ENCODE results near the gene ADAMTS17.

Gene ADAMTS17

DNA sequence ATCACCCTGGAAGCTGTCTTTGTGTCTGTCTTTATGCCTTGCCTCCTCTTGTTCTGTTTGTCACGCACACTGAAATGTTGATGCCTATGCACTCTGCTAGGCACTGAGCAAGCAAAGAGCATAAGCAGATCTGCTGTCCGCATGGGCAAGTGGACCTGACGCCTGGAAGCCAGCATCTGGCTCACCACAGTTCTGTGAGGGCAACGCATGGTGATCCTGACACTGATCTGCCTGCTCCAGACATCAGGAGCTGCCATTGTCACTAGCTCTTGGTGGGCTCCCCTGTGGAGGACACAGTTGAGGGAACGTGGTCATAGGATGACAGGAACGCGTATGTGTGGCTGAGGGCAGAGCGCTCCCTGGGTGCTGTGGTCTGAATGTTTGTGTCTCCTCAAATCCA, 234.6 kb downstream of the ADAMTS17 start:
- TF ChIP-seq, protein P1, sequence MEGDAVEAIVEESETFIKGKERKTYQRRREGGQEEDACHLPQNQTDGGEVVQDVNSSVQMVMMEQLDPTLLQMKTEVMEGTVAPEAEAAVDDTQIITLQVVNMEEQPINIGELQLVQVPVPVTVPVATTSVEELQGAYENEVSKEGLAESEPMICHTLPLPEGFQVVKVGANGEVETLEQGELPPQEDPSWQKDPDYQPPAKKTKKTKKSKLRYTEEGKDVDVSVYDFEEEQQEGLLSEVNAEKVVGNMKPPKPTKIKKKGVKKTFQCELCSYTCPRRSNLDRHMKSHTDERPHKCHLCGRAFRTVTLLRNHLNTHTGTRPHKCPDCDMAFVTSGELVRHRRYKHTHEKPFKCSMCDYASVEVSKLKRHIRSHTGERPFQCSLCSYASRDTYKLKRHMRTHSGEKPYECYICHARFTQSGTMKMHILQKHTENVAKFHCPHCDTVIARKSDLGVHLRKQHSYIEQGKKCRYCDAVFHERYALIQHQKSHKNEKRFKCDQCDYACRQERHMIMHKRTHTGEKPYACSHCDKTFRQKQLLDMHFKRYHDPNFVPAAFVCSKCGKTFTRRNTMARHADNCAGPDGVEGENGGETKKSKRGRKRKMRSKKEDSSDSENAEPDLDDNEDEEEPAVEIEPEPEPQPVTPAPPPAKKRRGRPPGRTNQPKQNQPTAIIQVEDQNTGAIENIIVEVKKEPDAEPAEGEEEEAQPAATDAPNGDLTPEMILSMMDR (IDR thresholded peaks at IDR 0.05; ENCODE audit: low read depth, low read length): no peak
- H3K4me3 ChIP-seq (ENCODE audit: low read depth, low read length): no peak overlapping the region
- DNase-seq (ENCODE audit: low read depth, low spot score): no peak
- in situ Hi-C loops (cut with HindIII; ENCODE audit: low sequenced_read_pairs): no loop called here

DNA sequence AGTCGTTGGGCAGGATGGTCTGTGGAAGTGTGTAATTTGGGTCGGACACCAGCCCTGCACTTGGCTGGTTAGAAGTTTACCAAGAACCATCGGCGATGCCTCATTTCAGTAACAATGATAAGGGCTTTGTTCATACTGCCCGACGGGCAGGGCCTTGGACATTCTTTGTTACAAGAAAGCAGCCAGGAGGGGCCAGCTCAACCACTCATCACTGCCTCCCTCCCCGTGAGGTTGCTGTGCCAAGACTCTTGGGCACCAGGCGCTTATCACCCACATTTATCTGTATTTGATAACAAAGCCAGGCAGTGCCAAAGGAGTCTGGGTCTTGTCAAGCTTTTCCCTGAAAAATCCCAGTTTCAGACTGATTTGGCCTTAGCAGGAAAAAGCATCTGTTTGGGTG, 235.0 kb downstream of the ADAMTS17 start:
- no peak for DNase-seq (ENCODE audit: low read depth, low spot score)
- TF ChIP-seq, protein P1 (IDR thresholded peaks at IDR 0.05; ENCODE audit: low read depth, low read length): no peak
- H3K4me3 ChIP-seq (ENCODE audit: low read depth, low read length): no peak overlapping the region
- in situ Hi-C loops (cut with HindIII; ENCODE audit: low sequenced_read_pairs): no loop called here

DNA sequence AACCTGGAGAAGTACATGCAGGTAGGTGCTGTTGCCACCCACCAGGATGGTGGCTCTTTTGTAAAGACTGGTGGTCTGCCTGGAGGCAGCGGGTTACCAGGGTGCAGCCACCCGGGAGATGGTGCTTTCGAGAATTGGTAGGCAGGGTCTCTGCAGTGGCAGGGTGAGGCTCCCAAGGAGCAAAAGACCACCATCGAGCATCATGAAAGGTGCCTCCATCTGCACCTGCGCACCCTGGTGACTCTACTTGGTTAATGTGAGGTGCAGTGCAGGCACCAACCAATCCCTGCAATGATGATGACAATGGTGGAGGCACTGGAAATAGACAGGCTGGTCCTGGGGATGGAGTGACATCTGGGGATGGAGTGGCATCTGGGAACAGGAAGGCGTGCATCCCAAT, 236.7 kb downstream of the ADAMTS17 start:
- H3K4me3 ChIP-seq (ENCODE audit: low read depth, low read length): no peak overlapping the region
- in situ Hi-C loops (cut with HindIII; ENCODE audit: low sequenced_read_pairs): no loop called here
- no peak for DNase-seq (ENCODE audit: low read depth, low spot score)
- TF ChIP-seq, protein P1 (IDR thresholded peaks at IDR 0.05; ENCODE audit: low read depth, low read length): no peak

DNA sequence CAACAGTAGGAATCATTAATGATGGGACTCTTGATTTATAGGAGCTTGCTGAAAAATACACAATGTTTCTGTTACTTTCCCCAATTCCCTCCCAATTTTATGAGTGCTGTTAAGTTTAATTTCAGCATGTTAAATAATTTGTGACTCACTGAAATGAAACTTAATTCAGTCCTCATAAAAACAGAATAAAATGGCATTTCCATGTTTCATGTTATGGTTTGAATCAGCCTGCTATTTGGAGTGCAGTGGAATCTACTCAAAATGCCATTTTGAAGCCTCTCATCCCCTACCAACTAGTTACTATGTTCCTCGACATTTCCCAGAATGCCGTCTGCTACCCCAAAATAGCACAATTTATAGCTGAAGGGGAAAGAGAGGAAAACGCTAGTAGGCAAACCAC, 237.5 kb downstream of the ADAMTS17 start:
- in situ Hi-C loops (cut with HindIII; ENCODE audit: low sequenced_read_pairs): no loop called here
- TF ChIP-seq, protein P1 (IDR thresholded peaks at IDR 0.05; ENCODE audit: low read depth, low read length): no peak
- H3K4me3 ChIP-seq (ENCODE audit: low read depth, low read length): no peak overlapping the region
- DNase-seq (ENCODE audit: low read depth, low spot score): no peak

DNA sequence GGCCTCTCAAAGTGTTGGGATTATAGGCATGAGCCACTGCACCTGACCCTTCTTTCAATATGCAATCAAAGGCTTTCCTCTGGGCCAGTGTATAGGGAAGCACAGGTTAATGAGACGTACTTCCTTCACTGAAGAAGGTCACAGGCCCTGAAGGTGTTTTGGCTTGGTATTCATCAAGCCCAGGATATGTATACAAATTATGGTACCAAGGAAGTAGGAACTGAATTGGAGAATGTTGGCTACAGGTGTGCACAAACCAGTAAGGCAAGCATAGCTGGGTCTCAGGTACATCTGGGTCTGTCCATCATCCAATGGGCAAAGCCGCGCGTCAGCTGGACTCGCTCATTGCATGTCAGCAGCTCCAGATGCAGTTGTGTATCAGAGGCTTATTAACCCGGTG, 237.9 kb downstream of the ADAMTS17 start:
- H3K4me3 ChIP-seq (ENCODE audit: low read depth, low read length): no peak overlapping the region
- in situ Hi-C loops (cut with HindIII; ENCODE audit: low sequenced_read_pairs): no loop called here
- DNase-seq (ENCODE audit: low read depth, low spot score): no peak
- TF ChIP-seq, protein P1 (IDR thresholded peaks at IDR 0.05; ENCODE audit: low read depth, low read length): no peak

DNA sequence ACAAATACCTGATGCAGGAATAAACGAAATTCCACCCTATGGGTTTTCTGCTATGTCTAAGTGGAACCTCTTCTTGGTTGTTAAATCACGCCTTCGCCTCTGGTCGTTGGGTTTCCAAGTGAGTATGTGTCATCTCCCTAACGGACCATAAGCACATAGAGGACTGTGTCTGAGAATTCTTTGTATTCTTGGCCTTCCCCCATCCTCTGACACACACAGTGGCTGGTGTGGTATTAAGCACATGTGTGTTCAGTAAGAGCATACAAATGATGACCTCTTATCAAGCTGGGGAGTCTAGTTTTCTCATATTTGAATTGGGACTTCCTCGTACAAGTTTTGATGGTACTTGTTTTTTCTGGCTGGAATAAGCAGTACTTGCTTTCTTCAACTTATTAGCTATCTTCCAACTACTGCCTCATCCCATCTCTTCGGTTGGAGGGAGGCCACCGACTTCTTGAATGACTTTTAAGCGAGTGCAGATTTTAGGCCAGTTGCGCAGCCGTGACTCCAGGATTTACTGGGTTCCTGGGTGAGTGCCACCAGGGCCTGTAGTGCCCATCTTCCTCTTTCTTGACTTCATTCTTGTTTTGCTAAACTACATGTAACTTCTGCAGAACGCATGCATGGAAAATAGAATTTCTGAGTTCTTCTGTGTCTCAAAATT, 240.2 kb downstream of the ADAMTS17 start:
- TF ChIP-seq, protein P1 (IDR thresholded peaks at IDR 0.05; ENCODE audit: low read depth, low read length): no peak
- DNase-seq (ENCODE audit: low read depth, low spot score): no peak
- no peak overlapping the region for H3K4me3 ChIP-seq (ENCODE audit: low read depth, low read length)
- in situ Hi-C loops (cut with HindIII; ENCODE audit: low sequenced_read_pairs): no loop called here

All from astrocyte of the spinal cord (primary cell).